Measurements from ENCODE around the gene SKIDA1. TPM values are rescaled to one million over a fixed set of nuclear protein-coding genes. Genes with fewer than 3 reads are reported as not detected.

The SKIDA1 gene
- total RNA-seq, 1 experiment from 2014 or later, result 0.40 TPM

GRCh38 chr10:21500578-21500910, 24.9 kb downstream of the SKIDA1 start:
- CTCF ChIA-PET, result no interaction called here

GRCh38 chr10:21499701-21500577, 25.5 kb downstream of the SKIDA1 start:
- Mint-ChIP-seq H3K4me3 (ENCODE audit: low read depth, unreplicated experiment) (no peak overlapping the region), H3K27ac (ENCODE audit: unreplicated experiment) (no peak overlapping the region), H3K9me3 (ENCODE audit: low read depth, unreplicated experiment) (no peaks in the 10 kb centered on the region), H3K36me3 (ENCODE audit: insufficient read depth, unreplicated experiment) (peaks cover 24% of the 10 kb centered on the region), H3K27me3 (ENCODE audit: unreplicated experiment) (peaks cover 52% of the 10 kb centered on the region), H3K4me1 (ENCODE audit: low read depth, unreplicated experiment) (no peaks in the 10 kb centered on the region)
- CTCF ChIA-PET, result no interaction called here
- no peak for TF ChIP-seq CTCF (IDR thresholded peaks at IDR 0.05; ENCODE audit: unreplicated experiment)
- no TSS peak for BruUV-seq (replicated peaks)
- intact Hi-C loops (cut with micrococcal nuclease; ENCODE audit: unreplicated experiment), result loop anchor here (5.0 to 10.0 kb wide), 3 partner anchors 227 to 1487 kb away; no protein-coding TSS in a partner anchor
- no peak for DNase-seq

More at GRCh38 chr10:21500578-21500910, 24.9 kb downstream of the SKIDA1 start:
- Mint-ChIP-seq H3K4me3 (ENCODE audit: low read depth, unreplicated experiment) (no peak overlapping the region), H3K4me1 (ENCODE audit: low read depth, unreplicated experiment) (no peaks in the 10 kb centered on the region), H3K9me3 (ENCODE audit: low read depth, unreplicated experiment) (no peaks in the 10 kb centered on the region), H3K27me3 (ENCODE audit: unreplicated experiment) (peaks cover 52% of the 10 kb centered on the region), H3K36me3 (ENCODE audit: insufficient read depth, unreplicated experiment) (peaks cover 18% of the 10 kb centered on the region), H3K27ac (ENCODE audit: unreplicated experiment) (no peak overlapping the region)
- DNase-seq, result no peak
- BruUV-seq (replicated peaks), result no TSS peak
- intact Hi-C loops (cut with micrococcal nuclease; ENCODE audit: unreplicated experiment), result no loop called here
- no peak for TF ChIP-seq CTCF (IDR thresholded peaks at IDR 0.05; ENCODE audit: unreplicated experiment)

- no TSS peak for BruUV-seq (replicated peaks)
- Mint-ChIP-seq H3K27me3 (ENCODE audit: unreplicated experiment) (peaks cover 52% of the 10 kb centered on the region), H3K4me3 (ENCODE audit: low read depth, unreplicated experiment) (no peak overlapping the region), H3K27ac (ENCODE audit: unreplicated experiment) (no peak overlapping the region), H3K4me1 (ENCODE audit: low read depth, unreplicated experiment) (no peaks in the 10 kb centered on the region), H3K9me3 (ENCODE audit: low read depth, unreplicated experiment) (no peaks in the 10 kb centered on the region), H3K36me3 (ENCODE audit: insufficient read depth, unreplicated experiment) (peaks cover 32% of the 10 kb centered on the region)
- TF ChIP-seq CTCF (IDR thresholded peaks at IDR 0.05; ENCODE audit: unreplicated experiment), result no peak
- DNase-seq, result no peak
- intact Hi-C loops (cut with micrococcal nuclease; ENCODE audit: unreplicated experiment), result loop anchor here (5.0 to 10.0 kb wide), 3 partner anchors 228 to 1488 kb away; no protein-coding TSS in a partner anchor
- CTCF ChIA-PET, result no interaction called here
Measured at GRCh38 chr10:21498986-21499385, 26.5 kb downstream of the SKIDA1 start.

- no peak for DNase-seq
- intact Hi-C loops (cut with micrococcal nuclease; ENCODE audit: unreplicated experiment), result loop anchor here (5.0 to 10.0 kb wide), 3 partner anchors 229 to 1489 kb away; no protein-coding TSS in a partner anchor
- Mint-ChIP-seq H3K4me1 (ENCODE audit: low read depth, unreplicated experiment) (no peaks in the 10 kb centered on the region), H3K27ac (ENCODE audit: unreplicated experiment) (peak overlapping the region; percentile 2), H3K27me3 (ENCODE audit: unreplicated experiment) (peaks cover 46% of the 10 kb centered on the region), H3K4me3 (ENCODE audit: low read depth, unreplicated experiment) (no peak overlapping the region), H3K36me3 (ENCODE audit: insufficient read depth, unreplicated experiment) (peaks cover 36% of the 10 kb centered on the region), H3K9me3 (ENCODE audit: low read depth, unreplicated experiment) (no peaks in the 10 kb centered on the region)
- CTCF ChIA-PET, result no interaction called here
- no peak for TF ChIP-seq CTCF (IDR thresholded peaks at IDR 0.05; ENCODE audit: unreplicated experiment)
- BruUV-seq (replicated peaks), result no TSS peak
Measured at GRCh38 chr10:21498377-21498776, 27.1 kb downstream of the SKIDA1 start.

All from Calu3 (cell line).